ENCODE results near the gene TSBP1.

TSBP1 gene, protein sequence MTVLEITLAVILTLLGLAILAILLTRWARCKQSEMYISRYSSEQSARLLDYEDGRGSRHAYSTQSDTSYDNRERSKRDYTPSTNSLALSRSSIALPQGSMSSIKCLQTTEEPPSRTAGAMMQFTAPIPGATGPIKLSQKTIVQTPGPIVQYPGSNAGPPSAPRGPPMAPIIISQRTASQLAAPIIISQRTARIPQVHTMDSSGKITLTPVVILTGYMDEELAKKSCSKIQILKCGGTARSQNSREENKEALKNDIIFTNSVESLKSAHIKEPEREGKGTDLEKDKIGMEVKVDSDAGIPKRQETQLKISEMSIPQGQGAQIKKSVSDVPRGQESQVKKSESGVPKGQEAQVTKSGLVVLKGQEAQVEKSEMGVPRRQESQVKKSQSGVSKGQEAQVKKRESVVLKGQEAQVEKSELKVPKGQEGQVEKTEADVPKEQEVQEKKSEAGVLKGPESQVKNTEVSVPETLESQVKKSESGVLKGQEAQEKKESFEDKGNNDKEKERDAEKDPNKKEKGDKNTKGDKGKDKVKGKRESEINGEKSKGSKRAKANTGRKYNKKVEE

DNA sequence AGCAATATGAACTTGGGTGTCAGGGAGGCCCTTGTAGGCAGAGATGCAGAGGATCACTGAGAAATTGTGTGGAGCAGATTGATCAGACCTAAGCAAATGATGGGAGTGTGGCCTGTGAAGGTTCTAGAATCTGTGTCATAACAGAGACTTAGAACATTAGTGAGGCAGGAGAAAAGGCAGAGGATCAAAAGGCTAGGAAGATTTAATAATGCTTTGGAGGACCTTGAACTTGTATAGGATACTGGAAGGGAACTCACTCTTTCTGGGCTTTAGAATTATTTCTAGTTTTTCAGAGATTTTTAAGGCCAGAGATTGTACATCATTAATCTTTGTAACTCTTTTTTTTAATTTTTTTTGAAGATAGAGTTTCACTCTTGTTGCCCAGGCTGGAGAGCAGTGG lies at the start of gene TSBP1:
TSS of gene TSBP1 (minus strand) at position 101 of the 400 bp plus-strand sequence. CDS start 197 bp downstream, outside the sequence.
- H3K4me3 ChIP-seq (ENCODE audit: low read depth, low read length): no peak within 1 kb of the TSS
- TF ChIP-seq, protein P1, sequence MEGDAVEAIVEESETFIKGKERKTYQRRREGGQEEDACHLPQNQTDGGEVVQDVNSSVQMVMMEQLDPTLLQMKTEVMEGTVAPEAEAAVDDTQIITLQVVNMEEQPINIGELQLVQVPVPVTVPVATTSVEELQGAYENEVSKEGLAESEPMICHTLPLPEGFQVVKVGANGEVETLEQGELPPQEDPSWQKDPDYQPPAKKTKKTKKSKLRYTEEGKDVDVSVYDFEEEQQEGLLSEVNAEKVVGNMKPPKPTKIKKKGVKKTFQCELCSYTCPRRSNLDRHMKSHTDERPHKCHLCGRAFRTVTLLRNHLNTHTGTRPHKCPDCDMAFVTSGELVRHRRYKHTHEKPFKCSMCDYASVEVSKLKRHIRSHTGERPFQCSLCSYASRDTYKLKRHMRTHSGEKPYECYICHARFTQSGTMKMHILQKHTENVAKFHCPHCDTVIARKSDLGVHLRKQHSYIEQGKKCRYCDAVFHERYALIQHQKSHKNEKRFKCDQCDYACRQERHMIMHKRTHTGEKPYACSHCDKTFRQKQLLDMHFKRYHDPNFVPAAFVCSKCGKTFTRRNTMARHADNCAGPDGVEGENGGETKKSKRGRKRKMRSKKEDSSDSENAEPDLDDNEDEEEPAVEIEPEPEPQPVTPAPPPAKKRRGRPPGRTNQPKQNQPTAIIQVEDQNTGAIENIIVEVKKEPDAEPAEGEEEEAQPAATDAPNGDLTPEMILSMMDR (IDR thresholded peaks at IDR 0.05; ENCODE audit: borderline replicate concordance, insufficient read depth, low read depth, low read length): no peak

DNA sequence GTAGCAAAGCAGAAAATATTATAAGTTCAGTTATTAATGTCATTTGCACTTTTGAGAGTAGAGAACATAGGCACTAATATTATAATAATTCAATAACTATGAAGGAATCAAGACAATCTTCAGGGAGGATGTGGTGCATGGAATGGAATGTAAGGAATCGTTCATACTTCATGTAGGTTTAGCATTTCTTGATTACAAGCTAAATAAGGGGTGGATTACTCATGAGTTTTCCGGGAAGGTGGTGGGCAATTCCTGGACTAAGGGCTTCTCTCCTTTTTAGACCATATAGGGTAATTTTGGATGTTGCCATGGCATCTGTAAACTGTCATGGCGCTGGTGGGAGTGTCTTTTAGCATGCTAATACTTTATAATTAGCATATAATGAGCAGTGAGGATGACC lies 44.3 kb upstream of the TSBP1 start:
- H3K4me3 ChIP-seq (ENCODE audit: low read depth, low read length): no peak overlapping the region
- TF ChIP-seq, protein P1 (IDR thresholded peaks at IDR 0.05; ENCODE audit: borderline replicate concordance, insufficient read depth, low read depth, low read length): no peak

DNA sequence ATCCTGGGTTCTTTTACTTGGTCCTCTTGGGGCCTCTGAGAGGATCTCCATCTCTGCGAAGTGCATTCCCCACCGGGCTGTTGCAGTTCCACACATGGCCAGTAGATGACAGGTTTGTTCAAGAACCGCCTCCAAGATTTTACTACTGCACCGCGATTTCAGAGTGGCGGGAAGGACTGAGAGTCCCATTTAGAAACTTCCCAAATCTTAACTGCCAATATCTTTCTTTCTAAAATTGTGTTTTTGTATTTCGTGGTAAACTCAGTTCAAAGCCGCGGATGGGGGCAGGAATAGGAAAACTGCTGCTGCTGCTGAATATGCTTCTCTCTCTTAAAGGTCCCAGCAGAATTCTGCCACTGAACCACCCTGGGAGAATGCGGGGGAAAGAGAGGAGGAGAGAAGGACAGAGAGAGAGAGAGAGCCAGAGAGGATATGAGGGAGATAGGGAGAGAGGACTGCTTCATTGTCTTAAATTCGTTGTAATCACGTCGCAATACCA lies 43.9 kb upstream of the TSBP1 start:
- TF ChIP-seq, protein P1 (IDR thresholded peaks at IDR 0.05; ENCODE audit: borderline replicate concordance, insufficient read depth, low read depth, low read length): peak; percentile 92
- H3K4me3 ChIP-seq (ENCODE audit: low read depth, low read length): no peak overlapping the region

DNA sequence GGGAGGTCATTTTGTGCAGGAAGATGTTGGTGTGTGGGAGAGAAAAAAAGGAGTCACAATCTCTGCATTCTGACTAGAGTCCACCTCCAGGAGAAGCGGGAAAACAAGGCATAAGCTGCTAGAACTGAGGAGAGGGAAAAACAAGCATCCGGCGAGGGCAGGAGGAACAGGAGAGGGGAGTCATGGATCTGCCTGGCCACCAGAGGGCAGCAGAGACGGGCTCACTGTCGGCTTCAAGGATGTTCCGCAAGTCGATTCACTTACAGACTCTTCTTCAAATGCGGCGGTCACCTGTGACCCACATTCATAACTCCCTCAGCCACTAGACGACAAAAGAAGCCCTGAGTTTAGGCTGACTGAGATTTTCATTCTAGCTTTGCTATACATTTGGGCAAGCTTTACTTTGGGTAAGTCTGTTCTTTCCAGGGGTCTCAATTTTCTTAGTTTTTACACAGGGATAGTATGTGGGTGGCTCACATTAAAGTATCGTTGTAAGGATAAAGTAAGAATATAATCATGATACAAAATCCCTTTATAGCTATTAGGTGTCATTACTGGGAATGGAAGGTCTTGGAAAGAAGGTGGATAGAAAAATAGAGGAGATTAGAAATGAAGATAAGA lies 41.8 kb upstream of the TSBP1 start:
- TF ChIP-seq, protein P1 (IDR thresholded peaks at IDR 0.05; ENCODE audit: borderline replicate concordance, insufficient read depth, low read depth, low read length): peak; percentile 91

DNA sequence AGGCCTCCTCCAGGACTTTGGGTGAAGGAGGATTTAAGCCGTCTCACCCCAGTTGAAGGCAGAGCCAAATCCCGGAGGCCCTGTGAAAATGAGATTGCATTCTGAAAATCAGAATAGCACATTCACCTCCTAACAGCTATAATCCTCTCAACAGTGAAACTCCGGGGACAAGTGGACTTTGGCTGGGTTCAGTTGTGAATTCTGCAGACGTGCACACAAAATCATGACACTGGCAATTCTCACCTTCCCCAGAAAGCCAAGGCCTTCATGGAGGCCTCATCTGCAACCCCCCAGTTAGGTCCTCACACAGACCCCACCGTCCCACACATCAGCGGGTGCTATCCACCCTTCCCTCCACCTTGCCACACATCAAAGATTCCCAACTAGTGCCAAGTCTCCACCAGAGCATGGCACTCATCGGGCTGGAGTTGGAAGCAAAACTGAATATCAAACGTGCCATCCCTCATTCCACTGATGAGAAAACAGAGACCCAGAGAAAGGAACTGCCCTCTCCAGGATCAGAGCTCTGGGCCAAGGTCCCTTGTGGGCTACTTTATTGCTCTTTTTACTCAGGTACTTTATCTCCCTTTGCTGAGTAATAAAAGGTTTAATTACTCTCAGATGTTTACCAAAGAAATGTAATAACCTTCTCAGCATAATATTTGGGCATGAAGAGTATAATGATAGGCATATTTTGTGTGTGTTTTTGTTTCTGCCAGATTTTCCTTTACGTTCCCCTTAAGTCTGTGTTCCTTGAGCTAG lies 40.0 kb upstream of the TSBP1 start:
- no peak overlapping the region for H3K4me3 ChIP-seq (ENCODE audit: low read depth, low read length)
- TF ChIP-seq, protein P1 (IDR thresholded peaks at IDR 0.05; ENCODE audit: borderline replicate concordance, insufficient read depth, low read depth, low read length): no peak

More for the DNA sequence above, 41.8 kb upstream of the TSBP1 start:
- no peak overlapping the region for H3K4me3 ChIP-seq (ENCODE audit: low read depth, low read length)

DNA sequence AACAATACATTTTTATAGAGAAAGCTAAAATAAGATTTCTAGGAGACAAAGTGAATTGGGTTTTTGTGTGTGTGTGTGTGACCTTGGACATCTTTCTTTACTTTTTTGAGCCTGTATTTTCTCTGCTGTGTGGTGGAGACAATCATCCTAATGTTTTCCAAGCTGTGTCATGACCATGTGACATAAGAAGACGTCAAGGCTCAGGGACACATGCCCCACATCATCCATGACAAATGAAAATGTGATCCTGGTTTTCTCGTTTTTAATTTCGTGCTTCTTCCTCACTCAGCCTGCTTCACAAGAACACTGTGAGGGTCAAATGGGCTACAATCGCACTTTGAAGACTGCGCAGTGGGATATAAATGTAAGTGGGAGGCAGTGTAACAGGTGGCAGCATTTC lies 39.2 kb upstream of the TSBP1 start:
- no peak overlapping the region for H3K4me3 ChIP-seq (ENCODE audit: low read depth, low read length)
- TF ChIP-seq, protein P1 (IDR thresholded peaks at IDR 0.05; ENCODE audit: borderline replicate concordance, insufficient read depth, low read depth, low read length): no peak
